ENCODE measurements around the gene DRAXIN. TPM values are rescaled to one million over a fixed set of nuclear protein-coding genes. Genes with fewer than 3 reads are reported as not detected.

DRAXIN gene
- total RNA-seq, 4 donors from 2014 or later = not detected

DNA sequence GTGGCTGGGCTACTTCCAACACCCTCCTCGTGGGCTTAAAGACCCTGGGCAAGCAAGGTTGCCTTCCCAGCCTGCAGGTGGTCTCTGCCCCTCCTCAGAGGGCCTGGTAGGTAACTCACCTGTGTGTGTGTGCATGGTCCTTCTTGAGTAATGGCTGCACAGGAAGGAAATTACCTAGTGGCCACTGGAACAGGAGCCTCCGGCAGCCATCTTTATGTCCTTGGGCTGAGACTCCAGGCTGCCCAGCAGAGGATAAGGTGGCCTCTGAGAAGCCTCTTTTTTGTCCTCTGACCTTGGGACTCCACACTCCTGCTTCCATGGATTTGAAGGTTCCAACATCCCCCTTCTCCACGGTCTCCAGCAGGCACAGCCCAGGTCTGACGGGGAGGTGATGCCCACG, 20.0 kb downstream of the DRAXIN start:
- in situ Hi-C loops (cut with MboI; ENCODE audit: low sequenced_read_pairs in 4 of 4) (loop anchor here in 3 of 4 donors (10.0 kb wide), 1 partner anchor 47 kb away; the partner anchor contains the start of gene FBXO6 (in 3 of the 3)), intact Hi-C loops (cut with DNase I; ENCODE audit: low total_unique reads) (no loop called here)
- Histone ChIP-seq H3K27me3 (peaks cover 0 to 13% (median 0%) of the 10 kb centered on the region in 3 donors), H3K4me3 (no peak overlapping the region), H3K36me3 (no peaks in the 10 kb centered on the region), H3K4me1 (no peaks in the 10 kb centered on the region), H3K9me3 (no peaks in the 10 kb centered on the region), H3K27ac (no peak overlapping the region)
- ATAC-seq (no peak), DNase-seq (no peak)
- no peak for TF ChIP-seq POLR2A (IDR thresholded peaks at IDR 0.05)
- TF ChIP-seq, protein P1, sequence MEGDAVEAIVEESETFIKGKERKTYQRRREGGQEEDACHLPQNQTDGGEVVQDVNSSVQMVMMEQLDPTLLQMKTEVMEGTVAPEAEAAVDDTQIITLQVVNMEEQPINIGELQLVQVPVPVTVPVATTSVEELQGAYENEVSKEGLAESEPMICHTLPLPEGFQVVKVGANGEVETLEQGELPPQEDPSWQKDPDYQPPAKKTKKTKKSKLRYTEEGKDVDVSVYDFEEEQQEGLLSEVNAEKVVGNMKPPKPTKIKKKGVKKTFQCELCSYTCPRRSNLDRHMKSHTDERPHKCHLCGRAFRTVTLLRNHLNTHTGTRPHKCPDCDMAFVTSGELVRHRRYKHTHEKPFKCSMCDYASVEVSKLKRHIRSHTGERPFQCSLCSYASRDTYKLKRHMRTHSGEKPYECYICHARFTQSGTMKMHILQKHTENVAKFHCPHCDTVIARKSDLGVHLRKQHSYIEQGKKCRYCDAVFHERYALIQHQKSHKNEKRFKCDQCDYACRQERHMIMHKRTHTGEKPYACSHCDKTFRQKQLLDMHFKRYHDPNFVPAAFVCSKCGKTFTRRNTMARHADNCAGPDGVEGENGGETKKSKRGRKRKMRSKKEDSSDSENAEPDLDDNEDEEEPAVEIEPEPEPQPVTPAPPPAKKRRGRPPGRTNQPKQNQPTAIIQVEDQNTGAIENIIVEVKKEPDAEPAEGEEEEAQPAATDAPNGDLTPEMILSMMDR (IDR thresholded peaks at IDR 0.05 in 4 of 5, conservative IDR thresholded peaks at IDR 0.05 in 1 of 5) = no peak

DNA sequence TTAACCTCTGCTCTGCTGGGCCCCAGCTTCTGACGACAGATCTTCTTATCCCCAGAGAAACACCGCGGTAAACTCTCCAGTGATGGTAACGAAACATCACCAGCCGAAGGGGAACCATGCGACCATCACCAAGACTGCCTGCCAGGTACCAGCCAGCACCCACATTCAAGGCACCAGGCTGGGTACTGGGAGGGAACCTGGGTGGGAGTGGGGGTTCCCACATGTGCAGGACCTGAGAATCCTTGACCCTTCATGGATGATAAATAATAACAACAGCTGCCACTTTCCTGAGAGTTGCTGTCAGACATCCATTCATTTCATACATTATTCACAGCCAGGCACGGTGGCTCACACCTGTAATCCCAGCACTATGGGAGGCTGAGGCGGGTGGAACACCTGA, 20.8 kb downstream of the DRAXIN start:
- Histone ChIP-seq H3K4me1 (no peaks in the 10 kb centered on the region), H3K4me3 (no peak overlapping the region), H3K27me3 (peaks cover 0 to 13% (median 0%) of the 10 kb centered on the region in 3 donors), H3K9me3 (no peaks in the 10 kb centered on the region), H3K36me3 (no peaks in the 10 kb centered on the region), H3K27ac (no peak overlapping the region)
- intact Hi-C loops (cut with DNase I; ENCODE audit: low total_unique reads) (no loop called here), in situ Hi-C loops (cut with MboI; ENCODE audit: low sequenced_read_pairs in 4 of 4) (loop anchor here in 3 of 4 donors (10.0 kb wide), 1 partner anchor 47 kb away; the partner anchor contains the start of gene FBXO6 (in 3 of the 3))
- no peak for TF ChIP-seq POLR2A (IDR thresholded peaks at IDR 0.05)
- TF ChIP-seq, protein P1 (IDR thresholded peaks at IDR 0.05 in 4 of 5, conservative IDR thresholded peaks at IDR 0.05 in 1 of 5) = no peak
- ATAC-seq (no peak), DNase-seq (no peak)

DNA sequence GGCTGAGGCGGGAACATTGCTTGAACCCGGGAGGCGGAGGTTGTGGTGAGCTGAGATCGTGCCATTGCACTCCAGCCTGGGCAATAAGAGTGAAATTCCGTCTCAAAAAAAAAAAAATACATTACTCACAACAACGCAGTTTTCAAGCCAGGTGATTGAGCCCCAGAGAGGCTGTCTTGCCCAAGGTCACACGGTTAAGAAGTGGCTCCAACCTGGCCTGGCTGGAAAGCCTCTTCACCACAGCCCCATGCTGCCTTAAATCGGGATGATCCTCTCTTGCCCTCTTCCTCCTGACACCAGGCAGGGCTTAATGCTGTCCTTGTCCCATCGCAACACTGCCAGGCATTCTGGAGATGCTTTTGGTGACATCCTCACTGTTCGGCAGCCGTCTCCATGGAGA, 21.6 kb downstream of the DRAXIN start:
- no peaks in the 10 kb centered on the region for H3K9me3 ChIP-seq
- ATAC-seq (no peak), DNase-seq (no peak)
- H3K27ac ChIP-seq = no peak overlapping the region
- intact Hi-C loops (cut with DNase I; ENCODE audit: low total_unique reads) = no loop called here
- H3K4me1 ChIP-seq = no peaks in the 10 kb centered on the region
- no peaks in the 10 kb centered on the region for H3K36me3 ChIP-seq
- TF ChIP-seq, protein P1 (IDR thresholded peaks at IDR 0.05 in 4 of 5, conservative IDR thresholded peaks at IDR 0.05 in 1 of 5) = no peak
- no peak for TF ChIP-seq POLR2A (IDR thresholded peaks at IDR 0.05)
- in situ Hi-C loops (cut with MboI; ENCODE audit: low sequenced_read_pairs in 4 of 4) = loop anchor here in 3 of 4 donors (10.0 kb wide), 1 partner anchor 48 kb away; the partner anchor contains the start of gene FBXO6 (in 3 of the 3)
- H3K4me3 ChIP-seq = no peak overlapping the region
- peaks cover 0 to 13% (median 0%) of the 10 kb centered on the region in 3 donors for H3K27me3 ChIP-seq

DNA sequence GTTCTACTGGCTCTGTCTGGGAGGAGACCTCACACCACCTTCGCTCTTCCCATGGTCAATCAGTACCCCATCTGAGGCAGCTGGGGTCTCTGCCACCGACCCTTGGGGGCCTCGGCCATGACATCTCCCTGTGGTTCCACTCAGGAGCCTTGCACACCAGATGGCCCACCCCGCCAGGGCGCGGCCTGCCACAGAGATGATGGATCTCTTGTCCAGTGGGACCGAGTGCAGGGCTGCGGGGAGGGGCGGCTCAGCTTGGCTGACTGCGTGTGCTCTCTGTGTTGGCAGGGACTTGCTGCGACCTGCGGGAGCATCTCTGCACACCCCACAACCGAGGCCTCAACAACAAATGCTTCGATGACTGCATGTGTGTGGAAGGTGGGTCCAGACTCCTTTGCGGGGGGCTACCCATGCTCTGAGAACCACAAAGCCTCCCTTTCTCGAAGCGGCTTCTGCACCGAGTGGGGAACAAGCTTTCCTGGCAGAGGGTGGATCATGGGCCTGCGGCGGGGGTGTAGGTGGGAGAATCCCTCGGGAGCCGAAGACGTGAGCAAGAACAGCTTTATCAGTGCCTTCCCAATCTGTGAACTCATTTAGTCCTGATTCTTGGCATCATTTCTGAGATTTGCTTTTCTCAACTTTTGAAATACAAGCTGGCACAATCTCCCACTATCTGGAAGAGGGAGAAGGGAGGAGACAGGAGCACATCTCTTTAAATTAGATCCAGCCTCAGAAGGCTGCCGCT, 23.5 kb downstream of the DRAXIN start:
- ATAC-seq = no peak
- no peak for TF ChIP-seq POLR2A (IDR thresholded peaks at IDR 0.05)
- TF ChIP-seq, protein P1 (IDR thresholded peaks at IDR 0.05 in 4 of 5, conservative IDR thresholded peaks at IDR 0.05 in 1 of 5) = no peak
- no peak overlapping the region for H3K4me3 ChIP-seq
- no peaks in the 10 kb centered on the region for H3K9me3 ChIP-seq
- intact Hi-C loops (cut with DNase I; ENCODE audit: low total_unique reads) (no loop called here), in situ Hi-C loops (cut with MboI; ENCODE audit: low sequenced_read_pairs in 4 of 4) (loop anchor here (5.0 to 10.0 kb wide), 2 partner anchors 50 to 53 kb away; partner anchors contain the start of gene FBXO6 (in 4 of the 4))
- no peak overlapping the region for H3K27ac ChIP-seq
- DNase-seq = no peak
- peaks cover 0 to 13% (median 0%) of the 10 kb centered on the region in 3 donors for H3K27me3 ChIP-seq
- peaks cover 0 to 5% of the 10 kb centered on the region in 2 donors for H3K4me1 ChIP-seq
- H3K36me3 ChIP-seq = no peaks in the 10 kb centered on the region
